Esophagus muscularis mucosa (tissue), 4 donors: ENCODE results near the gene TMED8. TPM values are rescaled to one million over a fixed set of nuclear protein-coding genes. Genes with fewer than 3 reads are reported as not detected.

Source experiments
- DNase-seq: peaks from one replicate; pipeline ENCODE4 v3.0.0-alpha.2; 2017; ENCODE audit errors: extremely low spot score
- H3K27ac ChIP-seq, 4 donors: fragments of 200-600 bp; sonication (generic); replicated peaks in 1 of 4; 1 replicate in 3 of 4; 2 replicates in 1 of 4; pipeline ENCODE4 v1.5.1; 2016 to 2019; ENCODE audit warnings: mild to moderate bottlenecking in 1 of 4
- H3K27me3 ChIP-seq, 4 donors: fragments of 200-600 bp; sonication (generic); one replicate each; pipeline versions ENCODE4 v1.5.1 to v1.6.0; 2016 to 2019
- H3K36me3 ChIP-seq, 4 donors: fragments of 200-600 bp; sonication (generic); one replicate each; pipeline ENCODE4 v1.5.1; 2016 to 2019
- H3K4me1 ChIP-seq, 4 donors: fragments of 200-600 bp; sonication (generic); one replicate each; pipeline ENCODE4 v1.5.1; 2016 to 2019
- H3K4me3 ChIP-seq, 4 donors: fragments of 200-600 bp; sonication (generic); 1 replicate in 2 of 4; 2 replicates in 2 of 4; pipeline ENCODE4 v1.5.1; 2016 to 2019; ENCODE audit warnings: mild to moderate bottlenecking in 4 of 4, moderate library complexity in 1 of 4
- H3K9me3 ChIP-seq, 4 donors: fragments of 200-600 bp; sonication (generic); 1 replicate in 3 of 4; 2 replicates in 1 of 4; pipeline ENCODE4 v1.5.1; 2016 to 2019
- CTCF ChIP-seq, 3 experiments: fragments of 200-600 bp in 2 of 3; fragments of 450-650 bp in 1 of 3; sonication (generic) in 2 of 3; IDR thresholded peaks; one replicate each; pipeline ENCODE4 v1.5.1; 2017 to 2019; ENCODE audit warnings: antibody characterized with exemption in 3 of 3, mild to moderate bottlenecking in 2 of 3, moderate library complexity in 1 of 3
- EP300 ChIP-seq: sonication (generic); formaldehyde crosslinking; IDR thresholded peaks from one replicate; pipeline ENCODE4 v1.6.1; 2017; ENCODE audit warnings: antibody characterized with exemption
- POLR2A ChIP-seq: fragments of 450-650 bp; IDR thresholded peaks from one replicate; pipeline ENCODE4 v1.6.1; 2017; ENCODE audit warnings: antibody characterized with exemption, moderate library complexity, mild to moderate bottlenecking, low read depth
- POLR2AphosphoS5 ChIP-seq, 2 donors: sonication (generic); formaldehyde crosslinking; IDR thresholded peaks; one replicate each; pipeline ENCODE4 v1.6.1; 2017; ENCODE audit warnings: antibody characterized with exemption in 2 of 2
- WGBS: methylation state at CpG from one replicate; pipeline ENCODE4 v1.1.5; 2018; 5-methylcytosine and 5-hydroxymethylcytosine counted together
- intact Hi-C: fragments of 100-400 bp; cut with DNase I; formaldehyde crosslinking; loops from one replicate; pipeline ENCODE4 v1.15.1; 2023
- total RNA-seq, 4 donors: library from RNA; depleted of rRNA; stranded (reverse); fragments of >200 nt; gene quantifications; one replicate each; pipeline versions ENCODE4 v1.1.0 to v1.2.1, GENCODE V29; 2016

TMED8 gene
- total RNA-seq, 4 donors from 2014 or later = 15.2 to 21.8 (median 16.7) TPM

GRCh38 chr14:77323571-77323970 lies 53.3 kb downstream of the TMED8 start:
- intact Hi-C loops = loop anchor here (5.0 kb wide), 3 partner anchors 54 to 294 kb away; partner anchors contain the start of genes AHSA1, SAMD15, SPTLC2 and TMED8
- Histone ChIP-seq H3K4me3 (no peak overlapping the region), H3K27me3 (no peaks in the 10 kb centered on the region), H3K9me3 (no peaks in the 10 kb centered on the region), H3K36me3 (no peaks in the 10 kb centered on the region), H3K4me1 (peaks cover 16 to 26% (median 22%) of the 10 kb centered on the region in 4 donors), H3K27ac (no peak overlapping the region)
- 96% methylated on average over 4 of the region's 4 CpGs for WGBS
- no peak for DNase-seq
- TF ChIP-seq POLR2A = no peak
- TF ChIP-seq CTCF (IDR thresholded peaks at IDR 0.05) = no peak
- no peak for TF ChIP-seq POLR2AphosphoS5 (IDR thresholded peaks at IDR 0.05)
- no peak for TF ChIP-seq EP300

DNA sequence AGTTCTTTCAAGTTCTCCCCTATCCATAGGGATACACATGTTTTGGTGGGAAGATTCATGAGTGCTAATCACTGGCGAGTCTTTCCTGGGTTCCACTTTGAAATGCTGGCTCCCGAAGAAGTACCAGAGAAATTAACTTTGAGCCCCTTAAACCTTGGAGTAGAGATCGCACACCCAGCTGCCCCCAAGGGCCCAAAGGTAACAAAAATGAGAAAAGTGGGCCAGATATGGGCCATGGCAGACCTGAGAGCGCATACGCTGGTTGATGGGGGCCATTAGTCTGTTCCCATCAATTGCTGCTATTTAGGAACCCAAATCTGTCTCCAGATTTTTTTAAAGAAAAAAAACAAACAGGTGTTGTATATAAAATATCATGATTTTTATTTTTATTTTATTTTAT lies 53.9 kb downstream of the TMED8 start:
- H3K27ac ChIP-seq = no peak overlapping the region
- intact Hi-C loops = loop anchor here (5.0 kb wide), 3 partner anchors 54 to 294 kb away; partner anchors contain the start of genes AHSA1, SAMD15, SPTLC2 and TMED8
- TF ChIP-seq POLR2AphosphoS5 (IDR thresholded peaks at IDR 0.05) (no peak), CTCF (IDR thresholded peaks at IDR 0.05) (no peak), POLR2A (no peak), EP300 (no peak)
- DNase-seq = no peak
- H3K4me1 ChIP-seq = peaks cover 16 to 29% (median 23%) of the 10 kb centered on the region in 4 donors
- H3K9me3 ChIP-seq = no peaks in the 10 kb centered on the region
- WGBS = 90% methylated on average over 5 of the region's 5 CpGs
- no peaks in the 10 kb centered on the region for H3K27me3 ChIP-seq
- no peak overlapping the region for H3K4me3 ChIP-seq
- H3K36me3 ChIP-seq = no peaks in the 10 kb centered on the region

- H3K4me1 ChIP-seq = peaks cover 16 to 29% (median 23%) of the 10 kb centered on the region in 4 donors
- H3K4me3 ChIP-seq = peak overlapping the region; percentile 74 to 100 (median 89)
- H3K27ac ChIP-seq = peak overlapping the region; percentile 94 to 99 (median 97)
- intact Hi-C loops = loop anchor here (5.0 kb wide), 3 partner anchors 55 to 295 kb away; partner anchors contain the start of genes AHSA1, SAMD15, SPTLC2 and TMED8
- DNase-seq = no peak
- H3K27me3 ChIP-seq = no peaks in the 10 kb centered on the region
- H3K9me3 ChIP-seq = no peaks in the 10 kb centered on the region
- TF ChIP-seq EP300 (no peak), POLR2A (no peak), POLR2AphosphoS5 (IDR thresholded peaks at IDR 0.05) (no peak), CTCF (IDR thresholded peaks at IDR 0.05) (no peak)
- WGBS = 81% methylated on average over 5 of the region's 5 CpGs
- no peaks in the 10 kb centered on the region for H3K36me3 ChIP-seq
These were observed 54.5 kb downstream of the TMED8 start for GRCh38 chr14:77322250-77322902.

DNA sequence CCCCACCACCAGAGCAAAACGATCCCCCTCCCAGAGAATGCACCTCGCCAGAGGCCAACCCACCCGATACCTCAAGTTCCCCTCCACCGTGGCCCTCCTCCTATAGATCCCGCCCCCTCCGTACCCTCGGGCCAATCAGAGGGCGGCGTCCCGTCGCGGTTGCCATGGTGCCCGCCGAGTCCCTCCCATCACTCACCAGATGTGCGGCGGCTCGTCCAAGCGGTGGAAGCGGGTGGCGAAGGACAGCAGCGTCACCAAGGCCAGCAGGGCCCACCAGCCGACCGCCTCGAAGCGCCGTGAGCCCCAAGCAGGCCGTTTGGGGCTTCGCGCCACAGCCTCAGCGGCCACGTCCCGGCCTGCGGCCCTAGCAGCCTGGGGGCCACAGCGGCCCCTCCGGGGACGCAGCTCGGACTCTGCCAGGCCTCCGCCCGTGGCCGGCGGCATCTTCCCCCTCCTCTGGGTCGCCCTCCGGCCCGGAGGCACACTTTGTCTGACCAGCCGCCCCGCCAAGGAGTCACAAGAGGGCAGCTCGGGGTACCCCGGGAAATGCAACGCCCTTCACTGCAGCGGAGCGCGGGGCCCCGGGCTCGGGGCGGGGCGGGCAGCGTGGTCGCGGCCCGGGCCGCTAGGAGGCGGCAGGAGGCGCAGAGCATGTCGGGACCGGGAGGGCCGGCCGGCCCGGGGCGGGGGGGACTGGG lies 56.5 kb downstream of the TMED8 start, which contains the start of gene POMT2:
POMT2 (minus strand) TSS at position 646 of the 698 bp plus-strand sequence; CDS start at position 444, 202 bp downstream.
- H3K4me3 ChIP-seq = peak within 1 kb of the TSS; percentile 74 to 100 (median 89)
- no peaks in the 10 kb centered on the region for H3K27me3 ChIP-seq
- DNase-seq = peak; percentile 97
- H3K27ac ChIP-seq = peak within 1 kb of the TSS; percentile 94 to 99 (median 97)
- no peaks in the 10 kb centered on the region for H3K36me3 ChIP-seq
- intact Hi-C loops = loop anchor here (5.0 kb wide), 3 partner anchors 57 to 297 kb away; partner anchors contain the start of genes AHSA1, SAMD15, SPTLC2 and TMED8
- peaks cover 23 to 41% (median 32%) of the 10 kb centered on the region in 4 donors for H3K4me1 ChIP-seq
- TF ChIP-seq EP300 (no peak), POLR2AphosphoS5 (IDR thresholded peaks at IDR 0.05) (peak; percentile 79 to 80), POLR2A (peak; percentile 34), CTCF (IDR thresholded peaks at IDR 0.05) (peak; percentile 59 to 67 (median 67))
- no peaks in the 10 kb centered on the region for H3K9me3 ChIP-seq
- 0% methylated on average over 9 of the region's 69 CpGs for whole genome bisulfite sequencing
